ENCODE data around the gene UNC13D. TPM values are rescaled to one million over a fixed set of nuclear protein-coding genes. Genes with fewer than 3 reads are reported as not detected.
"Not testable (repeated sequence)": the region's sequence is repeated elsewhere in the genome, so short reads cannot be mapped to it uniquely, and the experiment has no call there.

The UNC13D gene
- total RNA-seq, 1 donor = 0.86 TPM

- TF ChIP-seq CTCF (IDR thresholded peaks at IDR 0.05; ENCODE audit: insufficient read depth, low read depth, low read length) = no peak
- DNase-seq (ENCODE audit: low read depth) = peak; percentile 71
- H3K4me3 ChIP-seq (ENCODE audit: low read depth, low read length) = no peak overlapping the region
Observed at GRCh38 chr17:75861927-75862317, 17.7 kb upstream of the UNC13D start.

- H3K4me3 ChIP-seq (ENCODE audit: low read depth, low read length); DNase-seq (ENCODE audit: low read depth): not testable (repeated sequence)
Observed at GRCh38 chr17:75859358-75859757, 15.2 kb upstream of the UNC13D start.

GRCh38 chr17:75856062-75856756 lies 12.0 kb upstream of the UNC13D start:
- H3K4me3 ChIP-seq (ENCODE audit: low read depth, low read length) = peak overlapping the region; percentile 87
- no peak for DNase-seq (ENCODE audit: low read depth)
- TF ChIP-seq CTCF (IDR thresholded peaks at IDR 0.05; ENCODE audit: insufficient read depth, low read depth, low read length) = no peak

- TF ChIP-seq CTCF (IDR thresholded peaks at IDR 0.05; ENCODE audit: insufficient read depth, low read depth, low read length) = peak; percentile 60
- peak; percentile 100 for DNase-seq (ENCODE audit: low read depth)
Observed at GRCh38 chr17:75855310-75856061, 11.3 kb upstream of the UNC13D start, which contains the start of gene WBP2. Gene WBP2, minus strand, starts transcription at chr17:75855335. Its CDS starts 38 bp downstream, at chr17:75855297.

GRCh38 chr17:75854881-75855309 lies 10.7 kb upstream of the UNC13D start:
- DNase-seq (ENCODE audit: low read depth) = no peak
- TF ChIP-seq CTCF (IDR thresholded peaks at IDR 0.05; ENCODE audit: insufficient read depth, low read depth, low read length) = no peak
- peak overlapping the region; percentile 75 for H3K4me3 ChIP-seq (ENCODE audit: low read depth, low read length)

More at GRCh38 chr17:75855310-75856061, 11.3 kb upstream of the UNC13D start, which contains the start of gene WBP2:
- peak within 1 kb of the TSS; percentile 87 for H3K4me3 ChIP-seq (ENCODE audit: low read depth, low read length)

- no peak for TF ChIP-seq CTCF (IDR thresholded peaks at IDR 0.05; ENCODE audit: insufficient read depth, low read depth, low read length)
- peak; percentile 78 for DNase-seq (ENCODE audit: low read depth)
- H3K4me3 ChIP-seq (ENCODE audit: low read depth, low read length) = peak overlapping the region; percentile 75
Observed at GRCh38 chr17:75854101-75854748, 10.0 kb upstream of the UNC13D start.

GRCh38 chr17:75853433-75853832 lies 9.2 kb upstream of the UNC13D start:
- no peak overlapping the region for H3K4me3 ChIP-seq (ENCODE audit: low read depth, low read length)

GRCh38 chr17:75851693-75851991 lies 7.4 kb upstream of the UNC13D start:
- DNase-seq (ENCODE audit: low read depth) = not testable (repeated sequence)

More at GRCh38 chr17:75853433-75853832, 9.2 kb upstream of the UNC13D start:
- TF ChIP-seq CTCF (IDR thresholded peaks at IDR 0.05; ENCODE audit: insufficient read depth, low read depth, low read length) = no peak
- peak; percentile 82 for DNase-seq (ENCODE audit: low read depth)

More at GRCh38 chr17:75851693-75851991, 7.4 kb upstream of the UNC13D start:
- H3K4me3 ChIP-seq (ENCODE audit: low read depth, low read length) = not testable (repeated sequence)

Measured in fibroblast of villous mesenchyme (primary cell).